ENCODE results near the gene SCUBE1.
"Not testable (repeated sequence)": the region's sequence is repeated elsewhere in the genome, so short reads cannot be mapped to it uniquely, and the experiment has no call there.

Gene SCUBE1

DNA sequence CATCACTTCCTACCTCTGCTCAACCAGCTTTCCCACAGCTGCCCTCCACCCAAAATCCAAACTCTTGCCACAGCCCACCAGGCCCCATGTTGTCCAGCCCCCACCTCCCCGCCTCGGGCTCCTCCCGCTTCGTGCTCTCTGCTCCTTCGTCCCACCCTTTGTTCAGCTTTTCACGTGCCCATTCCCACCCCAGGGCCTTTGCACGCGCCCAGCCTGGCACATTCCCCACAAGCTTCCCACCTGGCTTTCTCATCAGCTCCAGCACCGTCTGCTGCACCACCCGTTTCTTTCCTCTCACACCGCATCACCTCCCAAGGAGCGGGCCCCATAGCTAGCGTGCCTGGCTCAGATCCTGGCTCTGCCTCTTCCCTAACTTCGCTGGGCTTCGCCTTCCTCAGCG is 54.8 kb downstream of the SCUBE1 start:
- no peak overlapping the region for H3K4me3 ChIP-seq (ENCODE audit: low read depth, low read length)
- no peak for DNase-seq (ENCODE audit: low read depth)
- no peak for TF ChIP-seq POLR2A (IDR thresholded peaks at IDR 0.05; ENCODE audit: extremely low read depth, insufficient read length)
- TF ChIP-seq, protein P1, sequence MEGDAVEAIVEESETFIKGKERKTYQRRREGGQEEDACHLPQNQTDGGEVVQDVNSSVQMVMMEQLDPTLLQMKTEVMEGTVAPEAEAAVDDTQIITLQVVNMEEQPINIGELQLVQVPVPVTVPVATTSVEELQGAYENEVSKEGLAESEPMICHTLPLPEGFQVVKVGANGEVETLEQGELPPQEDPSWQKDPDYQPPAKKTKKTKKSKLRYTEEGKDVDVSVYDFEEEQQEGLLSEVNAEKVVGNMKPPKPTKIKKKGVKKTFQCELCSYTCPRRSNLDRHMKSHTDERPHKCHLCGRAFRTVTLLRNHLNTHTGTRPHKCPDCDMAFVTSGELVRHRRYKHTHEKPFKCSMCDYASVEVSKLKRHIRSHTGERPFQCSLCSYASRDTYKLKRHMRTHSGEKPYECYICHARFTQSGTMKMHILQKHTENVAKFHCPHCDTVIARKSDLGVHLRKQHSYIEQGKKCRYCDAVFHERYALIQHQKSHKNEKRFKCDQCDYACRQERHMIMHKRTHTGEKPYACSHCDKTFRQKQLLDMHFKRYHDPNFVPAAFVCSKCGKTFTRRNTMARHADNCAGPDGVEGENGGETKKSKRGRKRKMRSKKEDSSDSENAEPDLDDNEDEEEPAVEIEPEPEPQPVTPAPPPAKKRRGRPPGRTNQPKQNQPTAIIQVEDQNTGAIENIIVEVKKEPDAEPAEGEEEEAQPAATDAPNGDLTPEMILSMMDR (IDR thresholded peaks at IDR 0.05; ENCODE audit: low read depth, low read length), result no peak
- TF ChIP-seq, protein P2, sequence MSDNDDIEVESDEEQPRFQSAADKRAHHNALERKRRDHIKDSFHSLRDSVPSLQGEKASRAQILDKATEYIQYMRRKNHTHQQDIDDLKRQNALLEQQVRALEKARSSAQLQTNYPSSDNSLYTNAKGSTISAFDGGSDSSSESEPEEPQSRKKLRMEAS (IDR thresholded peaks at IDR 0.05; ENCODE audit: low read depth, low read length), result no peak
- no peak for TF ChIP-seq MYC (IDR thresholded peaks at IDR 0.05; ENCODE audit: low read depth, low read length)

DNA sequence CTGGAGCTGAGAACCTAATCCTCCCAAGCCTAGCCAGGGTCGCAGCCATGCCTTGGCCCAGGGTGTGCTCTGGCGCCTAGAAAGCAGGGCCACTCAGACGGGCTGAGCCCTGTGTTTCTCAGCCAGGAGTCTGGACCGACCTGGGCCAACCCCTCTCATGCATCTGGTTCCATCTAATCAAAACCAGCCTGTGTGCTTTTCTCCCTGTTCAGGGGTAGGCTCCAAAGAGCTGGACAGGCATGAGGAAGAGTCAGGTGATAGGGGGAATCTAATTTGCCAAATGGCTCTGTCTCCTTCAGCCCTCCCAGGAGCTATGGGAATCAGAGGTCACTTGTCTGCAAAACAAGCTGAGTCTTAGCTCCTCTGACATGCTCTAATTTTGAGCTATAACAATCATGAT is 55.7 kb downstream of the SCUBE1 start:
- H3K4me3 ChIP-seq (ENCODE audit: low read depth, low read length), result no peak overlapping the region
- no peak for DNase-seq (ENCODE audit: low read depth)
- TF ChIP-seq MYC (IDR thresholded peaks at IDR 0.05; ENCODE audit: low read depth, low read length) (no peak), POLR2A (IDR thresholded peaks at IDR 0.05; ENCODE audit: extremely low read depth, insufficient read length) (no peak)
- TF ChIP-seq, protein P1 (IDR thresholded peaks at IDR 0.05; ENCODE audit: low read depth, low read length), result no peak
- TF ChIP-seq, protein P2 (IDR thresholded peaks at IDR 0.05; ENCODE audit: low read depth, low read length), result no peak

DNA sequence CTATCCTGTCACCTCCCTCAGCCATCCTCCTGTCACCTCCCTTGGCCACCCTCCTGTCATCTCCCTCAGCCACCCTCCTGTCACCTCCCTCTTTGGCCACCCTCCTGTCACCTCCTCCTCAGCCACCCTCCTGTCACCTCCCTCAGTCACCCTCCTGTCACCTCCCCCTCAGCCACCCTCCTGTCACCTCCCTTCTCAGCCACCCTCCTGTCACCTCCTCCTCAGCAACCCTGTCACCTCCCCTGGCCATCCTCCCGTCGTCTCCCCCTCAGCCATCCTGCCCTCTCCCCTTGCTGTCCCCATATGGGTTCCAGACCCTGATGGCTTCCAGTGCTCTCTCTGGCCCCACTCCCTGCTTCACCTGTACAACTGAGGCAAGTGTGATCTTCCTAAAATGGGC is 61.8 kb downstream of the SCUBE1 start:
- H3K4me3 ChIP-seq (ENCODE audit: low read depth, low read length), result no peak overlapping the region
- TF ChIP-seq POLR2A (IDR thresholded peaks at IDR 0.05; ENCODE audit: extremely low read depth, insufficient read length), result no peak
- TF ChIP-seq, protein P2 (IDR thresholded peaks at IDR 0.05; ENCODE audit: low read depth, low read length), result no peak
- TF ChIP-seq, protein P1 (IDR thresholded peaks at IDR 0.05; ENCODE audit: low read depth, low read length), result no peak
- TF ChIP-seq MYC (IDR thresholded peaks at IDR 0.05; ENCODE audit: low read depth, low read length), result no peak

DNA sequence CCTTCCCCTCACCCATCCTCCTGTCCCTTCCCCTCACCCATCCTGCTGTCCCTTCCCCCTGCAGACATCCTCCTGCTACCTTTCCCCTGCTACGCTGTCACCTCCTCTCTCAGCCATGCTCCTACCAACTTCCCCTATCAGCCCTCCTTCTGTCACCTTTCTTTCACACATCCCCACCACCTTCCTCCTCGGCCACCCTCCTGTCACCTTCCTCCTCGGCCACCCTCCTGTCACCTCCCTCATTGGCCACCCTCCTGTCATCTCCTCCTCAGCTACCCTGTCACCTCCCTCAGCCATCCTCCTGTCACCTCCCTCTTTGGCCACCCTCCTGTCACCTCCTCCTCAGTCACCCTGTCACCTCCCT is 62.7 kb downstream of the SCUBE1 start:
- H3K4me3 ChIP-seq (ENCODE audit: low read depth, low read length); DNase-seq (ENCODE audit: low read depth): not testable (repeated sequence)

More for the DNA sequence above, 61.8 kb downstream of the SCUBE1 start:
- DNase-seq (ENCODE audit: low read depth), result no peak

DNA sequence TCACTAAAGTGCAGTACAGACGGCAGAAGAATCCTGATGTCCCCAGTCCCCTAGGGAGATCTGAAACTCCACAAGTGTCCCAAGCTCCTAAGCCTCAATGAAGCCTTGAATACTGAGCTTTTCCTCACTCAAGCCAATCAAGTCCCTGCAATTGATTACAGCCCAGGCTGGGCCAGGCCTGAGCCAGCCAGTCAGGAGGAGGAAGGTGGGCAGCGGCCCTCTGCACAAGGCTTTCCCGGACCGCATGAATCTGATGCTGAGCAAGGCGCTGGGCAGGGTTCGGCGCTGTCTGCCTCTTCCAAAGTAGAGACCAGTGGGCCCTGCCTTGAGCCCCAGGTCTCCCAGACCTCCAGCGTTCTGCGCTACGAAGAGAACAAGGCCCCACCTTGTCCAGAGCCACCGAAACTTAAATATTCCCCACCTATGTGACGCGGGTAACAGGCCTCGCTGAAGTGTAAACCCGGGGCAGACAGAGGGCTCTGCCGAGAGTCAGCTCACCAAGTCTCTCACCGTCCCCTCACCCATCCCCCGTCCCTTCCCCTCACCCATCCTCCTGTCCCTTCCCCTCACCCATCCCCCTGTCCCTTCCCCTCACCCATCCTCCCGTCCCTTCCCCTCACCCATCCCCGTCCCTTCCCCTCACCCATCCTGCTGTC is 63.2 kb downstream of the SCUBE1 start:
- no peak for TF ChIP-seq MYC (IDR thresholded peaks at IDR 0.05; ENCODE audit: low read depth, low read length)
- TF ChIP-seq, protein P2 (IDR thresholded peaks at IDR 0.05; ENCODE audit: low read depth, low read length), result no peak
- TF ChIP-seq, protein P1 (IDR thresholded peaks at IDR 0.05; ENCODE audit: low read depth, low read length), result no peak
- no peak for TF ChIP-seq POLR2A (IDR thresholded peaks at IDR 0.05; ENCODE audit: extremely low read depth, insufficient read length)
- no peak for DNase-seq (ENCODE audit: low read depth)
- no peak overlapping the region for H3K4me3 ChIP-seq (ENCODE audit: low read depth, low read length)

DNA sequence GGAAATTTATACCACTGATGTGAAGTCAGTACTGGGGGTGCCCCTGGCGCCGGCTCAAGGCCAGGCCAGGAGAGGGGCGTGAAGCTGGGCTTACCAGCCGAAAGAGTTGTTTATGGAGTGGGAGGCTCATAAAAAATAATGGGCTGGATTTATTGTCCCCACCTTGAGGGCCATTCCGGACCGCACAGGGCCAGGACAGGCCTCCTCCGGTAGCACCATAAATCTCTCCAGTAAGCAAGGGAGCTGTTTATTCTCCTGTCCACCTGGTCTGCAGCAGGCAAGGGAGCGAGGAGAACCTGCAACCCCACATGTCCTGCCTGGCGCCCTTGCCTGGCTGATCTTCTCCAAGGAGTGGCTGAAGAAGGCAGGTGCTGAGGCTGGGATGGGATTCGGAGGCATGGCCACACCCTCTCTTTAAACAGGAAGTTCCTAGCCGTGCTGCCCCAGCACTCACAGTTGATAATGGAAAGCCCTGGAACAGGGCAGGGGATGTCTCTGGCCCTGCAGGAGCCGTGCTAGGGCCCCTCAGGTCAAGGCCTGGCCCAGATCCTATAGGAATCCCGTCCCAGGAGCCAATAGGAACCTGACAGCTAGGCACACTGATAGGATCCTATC is 65.1 kb downstream of the SCUBE1 start:
- no peak overlapping the region for H3K4me3 ChIP-seq (ENCODE audit: low read depth, low read length)
- no peak for DNase-seq (ENCODE audit: low read depth)
- TF ChIP-seq, protein P2 (IDR thresholded peaks at IDR 0.05; ENCODE audit: low read depth, low read length), result no peak
- TF ChIP-seq, protein P1 (IDR thresholded peaks at IDR 0.05; ENCODE audit: low read depth, low read length), result no peak
- TF ChIP-seq POLR2A (IDR thresholded peaks at IDR 0.05; ENCODE audit: extremely low read depth, insufficient read length) (no peak), MYC (IDR thresholded peaks at IDR 0.05; ENCODE audit: low read depth, low read length) (no peak)
